NCI-H774 (cell line): ENCODE data around the gene GPBP1.
"Not testable (repeated sequence)": the region's sequence is repeated elsewhere in the genome, so short reads cannot be mapped to it uniquely, and the experiment has no call there.

Experiments
- DNase-seq: peaks from one replicate; lab custom pipeline; 2025; lab: John Stamatoyannopoulos, UW

Gene GPBP1

DNA sequence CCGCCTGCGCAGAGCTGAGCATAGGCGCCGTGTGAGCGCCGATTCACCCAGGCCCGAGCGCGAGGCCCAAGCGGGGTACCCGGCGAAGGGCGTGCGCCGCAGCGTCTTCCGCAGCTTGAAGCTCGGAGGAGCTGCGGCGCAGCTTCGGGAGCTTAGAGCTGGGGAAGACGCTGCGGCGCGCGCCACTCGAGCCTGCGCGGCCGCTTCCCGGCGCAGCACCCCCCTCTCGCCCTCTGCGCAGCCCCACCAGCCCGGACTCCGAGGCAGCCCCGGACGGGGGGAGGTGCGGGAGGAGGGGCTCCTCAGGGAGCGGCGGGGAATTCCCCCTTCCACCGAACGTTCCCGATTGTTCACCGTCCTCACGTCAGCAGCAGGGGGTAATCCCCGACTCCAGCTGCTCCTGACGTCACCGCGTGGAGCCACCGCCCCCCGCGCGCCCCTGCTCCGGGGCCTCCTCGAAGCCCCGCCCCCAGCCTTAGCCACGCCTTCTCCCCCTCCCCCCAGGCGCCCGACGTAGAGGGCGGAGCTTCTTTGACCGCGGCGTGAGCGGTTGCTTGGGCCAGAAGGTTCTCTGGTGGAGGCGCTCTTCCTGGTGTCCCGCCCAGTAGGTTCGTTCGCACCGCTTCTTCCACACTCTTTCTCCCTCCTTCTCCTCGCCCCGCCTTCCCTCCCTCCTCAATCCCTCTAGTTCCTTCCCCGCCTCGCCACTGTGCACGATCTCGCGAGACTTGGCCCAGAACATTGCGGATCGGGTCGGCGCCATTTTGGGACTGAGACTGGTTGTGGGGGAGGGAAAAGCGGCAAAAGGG, at the start of gene GPBP1:
GPBP1 (plus strand) TSS at position 741 of the 809 bp plus-strand sequence. CDS start 40,072 bp downstream, outside the sequence.
- peak; percentile 97 for DNase-seq

DNA sequence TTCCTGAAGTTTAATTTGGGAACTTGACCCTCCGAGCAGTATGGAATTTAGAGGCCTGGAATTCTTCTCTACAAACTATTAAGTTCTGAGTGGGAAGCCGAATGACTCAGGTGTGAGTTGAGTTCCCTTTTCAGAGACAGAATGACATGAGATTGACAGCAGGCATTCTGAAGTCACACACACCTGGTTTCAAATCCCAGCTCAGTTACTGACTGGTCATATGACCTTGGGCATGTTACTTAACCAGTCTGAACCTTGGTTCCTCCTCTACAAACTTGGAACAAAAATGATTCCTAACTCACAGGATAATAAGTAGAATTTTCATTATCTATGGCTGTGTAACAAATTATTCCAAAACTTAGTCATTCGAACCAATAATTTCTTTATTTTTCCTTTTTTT, 45.5 kb upstream of the GPBP1 start:
- DNase-seq = no peak

DNA sequence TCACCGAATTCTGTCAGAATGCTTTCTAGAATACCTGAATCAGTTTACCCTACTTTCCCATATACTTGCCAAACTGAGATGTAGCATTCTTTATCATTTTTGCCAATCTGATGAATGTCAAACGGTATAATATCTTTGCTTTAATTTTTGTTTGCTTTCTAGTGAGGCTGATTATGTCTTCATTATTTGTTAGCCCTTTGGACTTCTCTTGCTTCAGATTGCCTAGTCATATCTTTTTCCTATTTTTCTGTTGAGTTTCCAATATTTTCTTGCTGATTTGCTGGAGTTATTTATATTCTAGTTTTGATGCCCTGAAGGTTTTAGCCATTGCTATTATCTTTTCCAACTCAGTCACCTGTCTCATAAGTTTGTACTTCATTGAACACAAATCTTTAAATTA, 40.3 kb upstream of the GPBP1 start:
- no peak for DNase-seq

DNA sequence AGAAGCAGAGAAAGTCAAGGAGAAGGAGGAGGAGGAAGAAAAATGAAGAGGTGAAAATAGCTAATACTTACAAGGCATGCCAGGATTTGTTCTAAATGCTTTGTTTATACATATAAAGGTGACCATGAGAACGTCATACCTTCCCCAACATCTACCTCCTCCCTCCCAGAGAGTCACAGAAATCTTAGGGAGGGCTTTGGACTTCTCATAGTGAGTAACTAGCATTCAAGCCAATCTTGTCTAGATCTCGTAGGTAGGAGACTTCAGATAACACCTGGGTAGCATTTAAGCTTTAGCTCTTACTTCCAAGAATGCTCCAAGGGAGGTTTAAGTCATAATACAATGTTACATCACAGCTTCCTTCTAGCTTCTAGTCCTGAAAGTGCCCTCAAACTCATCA, 36.5 kb upstream of the GPBP1 start:
- no peak for DNase-seq

DNA sequence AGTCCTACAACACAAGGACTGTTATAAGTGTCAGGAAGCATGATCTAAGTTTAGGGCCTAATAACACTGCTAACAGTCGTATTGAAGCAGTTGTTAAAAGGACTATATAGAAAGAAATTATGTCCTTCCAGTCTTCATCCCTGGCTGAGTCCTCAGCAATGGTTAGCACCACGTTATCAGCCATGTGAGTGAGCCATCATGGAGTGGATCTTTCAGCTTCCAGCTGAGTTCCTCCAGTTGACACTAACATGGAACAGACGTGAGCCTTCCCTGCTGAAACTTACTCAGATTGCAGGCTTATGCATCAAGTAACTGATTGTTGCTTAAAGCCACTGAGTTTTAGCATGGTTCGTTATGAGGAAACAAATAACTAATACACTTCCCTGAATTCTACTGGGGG, 21.5 kb upstream of the GPBP1 start:
- DNase-seq = no peak

DNA sequence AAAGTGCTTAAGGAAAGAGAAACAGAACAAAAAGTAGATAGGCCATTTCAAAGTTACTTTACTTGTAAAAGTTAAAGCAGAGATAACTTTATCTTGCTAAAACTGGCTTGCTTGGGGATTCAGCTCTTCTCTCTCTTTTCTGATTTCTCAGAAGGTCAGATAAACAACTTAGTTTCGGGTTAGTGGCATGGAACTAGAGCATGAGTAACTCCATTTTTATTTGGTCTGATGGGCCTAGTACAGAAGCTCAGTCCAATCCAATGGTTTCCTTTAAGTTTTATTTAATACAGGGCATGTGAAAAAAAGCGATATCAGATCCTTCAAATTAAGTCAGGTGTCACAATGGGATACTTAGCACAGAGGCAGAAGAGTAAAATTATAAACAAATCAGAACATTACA, 18.8 kb upstream of the GPBP1 start:
- DNase-seq = no peak

GRCh38 chr5:57157131-57157530, 16.7 kb upstream of the GPBP1 start:
- DNase-seq = no peak

GRCh38 chr5:57157666-57158065, 16.2 kb upstream of the GPBP1 start:
- no peak for DNase-seq

DNA sequence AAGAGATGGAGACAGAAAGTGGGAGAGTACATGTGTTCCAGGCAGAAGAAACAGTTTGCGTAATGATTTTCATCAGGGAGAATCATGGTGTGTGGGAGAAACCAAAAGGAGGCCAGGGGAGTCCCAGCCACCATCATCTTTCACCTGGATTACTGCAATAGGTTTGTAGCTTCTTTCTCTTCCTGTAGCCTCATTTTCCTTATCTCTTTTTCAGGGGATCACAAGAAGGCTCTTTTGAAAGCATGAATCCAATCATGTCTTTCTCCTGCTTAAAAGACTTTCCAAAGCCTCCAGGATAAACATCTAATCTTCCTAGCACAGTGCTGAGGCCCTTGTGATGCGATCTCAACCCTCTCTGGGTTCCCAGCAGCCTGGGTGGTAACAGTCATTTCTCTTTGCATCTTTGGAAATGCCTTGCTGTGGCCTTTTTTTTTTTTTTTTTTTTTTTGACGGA, 10.3 kb upstream of the GPBP1 start:
- no peak for DNase-seq

DNA sequence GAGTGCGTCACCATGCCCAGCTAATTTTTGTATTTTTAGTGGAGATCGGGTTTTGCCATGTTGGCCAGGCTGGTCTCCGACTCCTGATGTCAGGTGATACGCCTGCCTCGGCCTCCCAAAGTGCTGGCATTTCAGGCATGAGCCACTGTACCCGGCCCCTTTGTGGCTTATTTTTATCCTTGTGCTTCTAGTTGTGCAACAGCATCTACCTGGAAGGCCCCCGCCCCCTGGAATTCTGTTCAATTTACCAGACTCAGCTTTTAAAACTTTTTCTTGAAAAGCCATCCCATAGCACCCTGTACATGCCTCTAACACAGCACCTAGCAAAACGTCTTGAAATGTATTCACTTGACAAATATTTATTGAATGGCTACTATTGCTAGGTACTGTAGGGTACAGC, 9.7 kb upstream of the GPBP1 start:
- no peak for DNase-seq

GRCh38 chr5:57165171-57165570, 8.7 kb upstream of the GPBP1 start:
- not testable (repeated sequence) for DNase-seq

DNA sequence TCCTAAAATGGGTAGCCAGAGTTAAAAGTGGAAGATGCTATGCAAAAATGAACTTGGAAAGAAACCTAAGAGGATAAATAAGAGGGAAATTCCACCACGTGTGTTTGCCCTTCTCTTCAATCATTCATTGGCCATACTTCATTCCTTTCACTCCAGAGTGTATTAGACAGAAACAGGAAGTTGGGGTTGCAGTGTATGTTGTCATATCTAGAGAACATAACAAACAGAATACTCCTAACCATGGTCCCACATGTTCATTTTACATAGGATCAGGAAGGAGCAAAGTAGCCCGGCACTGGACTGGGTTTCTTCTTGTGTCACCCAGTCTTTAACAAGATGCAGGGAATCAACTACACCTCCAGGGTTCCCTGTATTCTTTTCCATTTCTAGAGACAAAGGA, 7.6 kb upstream of the GPBP1 start:
- DNase-seq = no peak

- DNase-seq = no peak
These were observed 6.7 kb upstream of the GPBP1 start for GRCh38 chr5:57167201-57167600.

DNA sequence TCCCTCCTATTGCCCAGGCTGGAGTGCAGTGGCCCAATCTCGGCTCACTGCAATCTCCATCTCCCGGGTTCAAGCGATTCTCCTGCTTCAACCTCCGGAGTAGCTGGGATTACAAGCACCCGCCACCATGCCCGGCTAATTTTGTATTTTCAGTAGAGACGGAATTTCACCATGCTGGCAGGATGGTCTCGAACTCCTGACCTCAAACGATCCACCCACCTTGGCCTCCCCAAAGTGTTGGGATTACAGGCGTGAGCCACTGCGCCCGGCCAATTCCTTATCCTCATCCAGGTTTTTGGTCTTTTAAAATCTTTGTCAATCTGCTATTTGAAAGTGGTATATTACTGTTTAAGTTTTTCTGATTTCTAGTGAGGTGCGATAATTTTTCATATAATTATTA, 3.7 kb upstream of the GPBP1 start:
- not testable (repeated sequence) for DNase-seq

DNA sequence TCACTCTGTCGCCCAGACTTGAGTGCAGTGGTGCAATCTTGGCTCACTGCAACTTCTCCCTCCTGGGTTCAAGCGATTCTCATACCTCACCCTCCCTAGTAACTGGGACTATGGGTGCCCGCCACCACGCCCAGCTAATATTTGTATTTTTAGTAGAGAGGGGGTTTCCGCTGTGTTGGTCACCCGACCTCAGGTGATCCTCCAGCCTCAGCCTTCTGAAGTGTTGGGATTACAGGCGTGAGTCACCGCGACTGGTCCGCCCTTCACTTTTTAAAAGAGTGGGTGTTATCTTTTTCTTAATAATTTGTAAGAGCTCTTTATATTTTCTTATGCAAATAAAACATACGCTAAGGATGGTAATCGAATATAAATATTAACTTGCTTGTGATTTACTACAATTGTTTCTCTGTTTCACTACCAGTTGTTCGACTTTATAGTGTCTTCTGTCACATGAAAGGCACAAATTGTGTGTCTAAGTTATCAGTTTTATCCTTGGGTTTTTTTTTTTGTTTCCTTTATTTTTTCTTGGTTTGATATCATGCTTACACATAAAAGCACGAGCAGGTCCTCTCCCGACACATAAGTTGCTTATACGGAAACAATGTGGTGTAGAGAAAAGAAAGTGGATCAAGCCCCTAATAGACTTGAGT, 1.9 kb upstream of the GPBP1 start:
- no peak for DNase-seq

- no peak for DNase-seq
These were observed 1.2 kb upstream of the GPBP1 start for GRCh38 chr5:57172466-57173318.

DNA sequence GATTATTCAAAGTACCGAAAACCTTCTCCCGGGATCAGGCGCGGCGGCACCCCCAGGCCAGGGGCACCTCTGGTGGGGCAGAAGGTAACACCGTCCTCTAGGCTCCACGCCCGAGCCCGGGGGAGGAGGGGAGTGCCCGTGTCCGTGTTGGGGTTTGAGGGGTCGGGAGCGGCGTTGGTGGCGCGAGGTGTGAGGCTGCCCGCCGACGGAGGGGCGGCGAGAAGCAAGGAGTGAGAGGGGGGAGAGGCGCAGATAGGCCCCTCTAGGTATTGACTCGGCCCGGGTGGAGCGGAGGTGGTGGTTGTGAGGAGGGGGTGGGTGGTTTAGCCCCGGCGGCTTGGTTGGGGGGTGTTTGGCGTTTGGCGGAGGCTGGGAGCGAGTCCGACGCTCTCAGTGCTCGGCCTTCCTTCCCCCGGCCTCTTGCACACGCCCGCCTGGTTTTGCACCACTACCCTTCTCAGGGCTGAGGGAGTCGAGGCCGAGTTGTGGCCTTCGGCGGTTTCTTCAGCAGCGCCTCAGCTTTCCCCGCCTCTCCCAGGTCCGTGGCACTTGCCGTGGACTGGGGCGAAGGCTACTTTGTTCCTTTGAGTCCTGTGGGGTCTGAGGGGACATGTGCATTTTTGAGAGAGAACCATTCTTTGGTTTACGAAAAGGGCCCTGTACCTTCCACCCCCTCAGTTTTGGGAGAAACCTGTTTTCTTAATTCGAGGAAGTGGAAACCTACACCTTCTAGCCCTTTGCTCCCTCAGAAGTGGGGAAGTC, 450 bp downstream of the GPBP1 start:
- DNase-seq = no peak

- no peak for DNase-seq
These were observed 1.1 kb downstream of the GPBP1 start for GRCh38 chr5:57174890-57175510.

DNA sequence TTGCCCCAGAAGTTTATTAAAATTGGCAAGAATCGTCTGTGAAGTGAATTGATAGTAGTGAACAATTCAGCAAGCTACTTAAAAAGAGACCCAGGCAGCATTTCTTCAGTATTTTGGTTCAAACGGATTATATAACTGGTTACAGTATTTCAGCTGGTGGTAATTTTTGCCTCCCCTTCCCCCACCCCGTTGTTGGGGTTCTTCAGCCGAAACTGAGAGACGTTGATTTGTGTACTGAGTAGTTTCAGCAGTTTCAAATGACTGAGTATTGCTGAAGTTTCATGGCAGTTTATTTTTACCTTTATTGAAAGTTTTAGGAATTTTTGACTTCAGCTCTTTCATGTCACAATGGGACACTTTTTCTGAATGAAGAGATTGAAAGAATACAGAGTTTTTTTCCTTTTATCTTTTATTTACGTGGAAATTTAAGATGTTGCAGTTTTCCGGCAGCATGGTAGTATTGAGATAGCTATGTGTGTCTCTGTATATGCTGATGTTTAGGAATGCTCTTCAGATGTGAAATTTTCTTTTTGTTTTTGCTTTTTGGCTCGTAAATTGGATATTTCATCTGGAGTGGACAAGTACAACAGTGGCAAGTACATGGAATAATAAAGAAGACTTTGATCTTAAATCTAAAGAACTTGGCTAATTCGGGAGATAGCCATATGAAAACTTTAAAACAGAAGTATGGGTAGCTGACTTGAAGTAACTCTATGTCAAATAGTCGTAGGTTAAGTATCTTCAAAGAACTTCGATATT, 1.9 kb downstream of the GPBP1 start:
- no peak for DNase-seq

- no peak for DNase-seq
These were observed 2.5 kb downstream of the GPBP1 start for GRCh38 chr5:57176350-57176857.
